GM12873 (cell line): Measurements from ENCODE around the gene CISH.

Experiments
- TF ChIP-seq, protein P1 (sequence below): IDR thresholded peaks from 2 replicates; pipeline ENCODE4 v1.5.1; 2012; ENCODE audit warnings: low read depth, mild to moderate bottlenecking, moderate library complexity, low read length, control low read depth; ENCODE audit not compliant: insufficient read depth; ENCODE audit errors: missing control alignments

The CISH gene

DNA sequence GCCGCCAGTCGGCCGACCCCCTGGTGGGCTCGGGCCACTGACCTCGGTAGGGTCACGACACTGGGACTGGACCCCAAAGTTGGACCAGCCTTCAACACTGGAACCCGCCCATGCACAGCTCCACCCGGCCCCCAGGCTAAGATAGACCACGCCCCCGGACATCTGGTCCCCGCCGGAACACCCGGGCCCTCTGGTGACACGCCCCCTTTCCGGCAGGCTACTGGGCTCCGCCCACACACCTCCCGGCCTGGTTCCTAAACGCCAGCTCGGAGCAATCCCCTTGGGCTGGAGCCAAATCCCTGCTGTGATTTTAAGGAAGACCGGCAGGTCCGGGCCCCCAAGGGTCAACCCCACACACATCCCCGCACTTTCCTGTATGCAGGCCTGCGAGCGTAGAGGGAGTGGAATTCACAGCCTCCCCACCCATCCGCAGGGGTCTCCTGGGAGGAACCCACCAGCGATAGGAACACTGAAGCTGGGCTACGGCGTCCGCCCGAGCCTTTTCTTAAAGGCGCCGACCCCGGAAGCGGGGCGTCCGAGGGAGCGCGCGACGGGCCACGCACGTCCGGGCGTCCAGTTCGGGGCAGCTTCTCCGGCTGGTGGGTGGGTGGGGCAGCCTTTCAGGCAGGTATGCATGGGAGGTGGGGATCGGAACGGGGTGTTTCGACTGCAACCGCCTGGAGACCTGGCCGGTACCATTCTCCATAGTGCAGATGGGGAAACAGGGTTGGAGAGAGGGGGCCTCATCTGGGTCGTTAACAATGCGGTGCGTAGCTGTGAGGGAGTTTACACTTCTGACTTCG, 42.4 kb downstream of the CISH start, which contains the start of gene HEMK1:
HEMK1 (plus strand) TSS at position 576 of the 803 bp plus-strand sequence. CDS start 1,583 bp downstream, outside the sequence.
- TF ChIP-seq, protein P1, sequence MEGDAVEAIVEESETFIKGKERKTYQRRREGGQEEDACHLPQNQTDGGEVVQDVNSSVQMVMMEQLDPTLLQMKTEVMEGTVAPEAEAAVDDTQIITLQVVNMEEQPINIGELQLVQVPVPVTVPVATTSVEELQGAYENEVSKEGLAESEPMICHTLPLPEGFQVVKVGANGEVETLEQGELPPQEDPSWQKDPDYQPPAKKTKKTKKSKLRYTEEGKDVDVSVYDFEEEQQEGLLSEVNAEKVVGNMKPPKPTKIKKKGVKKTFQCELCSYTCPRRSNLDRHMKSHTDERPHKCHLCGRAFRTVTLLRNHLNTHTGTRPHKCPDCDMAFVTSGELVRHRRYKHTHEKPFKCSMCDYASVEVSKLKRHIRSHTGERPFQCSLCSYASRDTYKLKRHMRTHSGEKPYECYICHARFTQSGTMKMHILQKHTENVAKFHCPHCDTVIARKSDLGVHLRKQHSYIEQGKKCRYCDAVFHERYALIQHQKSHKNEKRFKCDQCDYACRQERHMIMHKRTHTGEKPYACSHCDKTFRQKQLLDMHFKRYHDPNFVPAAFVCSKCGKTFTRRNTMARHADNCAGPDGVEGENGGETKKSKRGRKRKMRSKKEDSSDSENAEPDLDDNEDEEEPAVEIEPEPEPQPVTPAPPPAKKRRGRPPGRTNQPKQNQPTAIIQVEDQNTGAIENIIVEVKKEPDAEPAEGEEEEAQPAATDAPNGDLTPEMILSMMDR = no peak

DNA sequence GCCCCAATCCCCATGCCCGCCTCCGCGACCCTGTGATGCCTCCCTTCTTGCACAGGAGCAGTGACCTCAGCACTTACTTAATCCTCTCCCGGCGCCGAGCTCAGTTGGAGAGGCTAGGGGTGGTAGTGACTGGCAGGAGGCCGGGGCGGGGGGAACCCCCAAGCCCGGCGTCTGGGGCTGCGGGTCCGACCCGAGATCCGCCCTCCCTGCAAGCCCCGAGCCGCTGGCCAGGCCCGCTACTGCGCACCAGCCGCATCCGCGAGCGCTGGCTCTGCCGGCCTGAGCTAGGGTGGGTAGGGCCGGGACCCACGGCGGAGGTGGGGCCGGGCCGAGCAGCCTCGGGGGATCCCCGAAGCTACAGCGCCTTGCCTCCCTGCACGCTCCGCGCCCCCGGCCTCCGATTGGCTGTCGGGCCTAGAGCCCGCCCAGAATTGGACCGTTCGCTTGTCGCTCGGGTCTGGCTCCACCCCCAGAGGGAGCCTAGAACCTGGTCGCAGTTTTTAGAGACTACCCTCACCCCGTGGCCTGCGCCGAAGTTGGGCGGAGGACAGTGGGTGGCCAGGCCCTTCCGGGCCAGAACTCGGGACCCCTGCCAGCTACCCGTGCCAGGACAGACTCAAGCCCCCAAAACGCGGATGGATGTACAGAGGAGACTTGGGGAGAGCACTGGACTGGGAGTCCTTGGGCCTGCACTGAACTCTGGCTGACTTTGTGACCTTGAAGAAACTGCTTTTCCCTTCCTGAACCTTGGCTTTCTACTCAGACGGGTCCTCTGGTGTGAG, 44.0 kb downstream of the CISH start, which contains the start of gene C3orf18:
C3orf18 (minus strand) TSS at position 362 of the 782 bp plus-strand sequence. CDS start 2,048 bp downstream, outside the sequence.
- TF ChIP-seq, protein P1 = no peak

DNA sequence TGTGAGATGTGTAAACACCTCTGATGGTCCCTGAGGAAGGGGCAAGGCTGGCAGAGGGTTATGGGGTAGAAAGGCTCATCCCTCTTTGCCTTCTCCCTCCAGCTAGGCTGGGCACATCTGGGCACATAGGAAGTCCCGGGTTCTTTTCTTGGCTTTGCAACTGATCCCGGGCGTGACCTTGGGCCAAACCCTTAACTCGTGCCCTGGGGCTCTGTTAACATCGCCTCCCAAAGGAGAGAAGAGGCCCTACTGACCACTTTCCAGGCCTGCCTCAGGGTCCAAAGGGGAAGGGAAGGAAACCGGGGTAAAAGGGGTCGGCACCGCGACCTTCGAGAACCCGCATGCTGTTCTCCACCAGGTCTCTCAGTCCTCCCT, 44.6 kb downstream of the CISH start:
- TF ChIP-seq, protein P1 = no peak

DNA sequence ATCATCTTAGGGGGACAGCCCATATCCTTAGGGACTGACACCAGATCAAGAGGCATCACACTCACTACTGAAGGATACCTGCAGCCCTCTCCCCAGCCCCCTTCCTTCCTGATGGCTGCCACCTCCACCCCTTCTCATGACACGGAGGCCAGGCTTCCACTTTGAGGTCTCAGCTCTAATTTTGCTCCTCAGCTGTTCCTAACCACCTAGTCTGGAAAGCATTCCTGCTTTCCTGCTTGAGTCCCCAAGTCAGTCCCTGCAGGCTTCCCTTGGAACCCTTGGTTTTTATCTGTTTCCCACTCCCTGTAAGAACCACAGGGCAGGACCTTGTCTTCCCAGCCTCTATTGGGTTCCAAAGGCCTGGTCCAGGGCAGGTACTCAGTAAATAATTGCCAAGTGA, 47.3 kb downstream of the CISH start:
- TF ChIP-seq, protein P1 = no peak

DNA sequence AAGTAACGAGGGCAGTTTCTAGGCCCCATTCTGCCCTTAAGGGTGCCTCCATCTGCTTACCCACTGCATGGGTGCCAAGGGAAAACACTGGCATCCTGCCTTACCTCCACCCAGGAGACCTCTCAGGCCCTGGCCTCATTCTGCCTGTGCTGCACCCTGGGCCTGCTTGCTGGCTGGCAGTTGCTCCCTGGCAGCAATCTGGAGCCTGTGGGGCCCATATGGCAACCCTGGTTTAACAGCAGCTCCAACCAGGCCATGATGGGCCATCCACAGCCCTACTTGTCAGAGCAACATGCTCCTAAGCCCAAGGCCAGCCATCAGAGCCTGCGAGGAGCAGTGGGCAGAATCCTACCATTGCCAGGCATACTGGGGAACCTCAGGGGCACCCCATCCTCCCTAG, 47.7 kb downstream of the CISH start:
- TF ChIP-seq, protein P1 = no peak

DNA sequence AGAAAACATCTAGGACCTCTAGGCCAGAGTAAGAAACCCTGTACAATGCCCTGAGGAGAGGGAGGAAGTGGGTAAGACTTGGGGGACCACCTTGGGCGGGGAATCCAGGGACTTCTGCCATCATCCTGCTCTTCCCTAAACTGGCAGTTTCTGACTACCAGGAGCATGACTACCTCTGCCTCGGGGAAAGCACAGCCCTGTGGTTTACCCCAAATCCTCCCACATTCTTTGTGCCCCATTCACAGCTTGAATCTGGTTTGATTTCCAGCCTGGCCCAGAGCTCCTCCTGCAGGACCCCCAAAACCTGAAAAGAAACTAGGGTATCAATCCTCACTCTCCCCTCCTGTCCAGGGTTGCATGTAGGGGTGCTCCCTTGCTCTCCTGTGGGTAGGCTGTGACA, 48.7 kb downstream of the CISH start:
- TF ChIP-seq, protein P1 = no peak

DNA sequence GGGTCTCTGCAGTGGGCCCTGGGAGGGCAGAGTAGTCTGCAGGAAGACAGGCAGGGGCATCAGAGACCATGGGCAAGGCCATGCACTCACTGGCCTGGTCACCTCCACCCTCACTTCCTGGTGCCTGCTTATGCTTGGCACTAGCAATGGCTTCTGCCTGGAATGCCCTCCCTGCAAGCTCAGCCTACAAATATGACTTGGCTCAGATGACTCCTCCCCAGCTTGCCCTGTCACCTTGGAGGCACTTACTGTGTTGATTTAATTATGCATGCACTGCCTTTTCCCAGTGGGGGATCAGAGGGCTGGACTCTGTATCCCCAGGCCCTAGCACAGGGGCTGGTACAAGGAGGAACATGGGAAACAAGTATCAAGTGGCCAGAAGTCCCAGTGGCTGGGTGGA, 51.9 kb downstream of the CISH start:
- TF ChIP-seq, protein P1 = no peak
